Amniotic epithelial cell (primary cell): Measurements from ENCODE around the gene ATN1.

Experiments used
- DNase-seq: peaks from one replicate; pipeline ENCODE4 v3.0.0-alpha.2; 2010; ENCODE audit warnings: low read depth

ATN1 gene

GRCh38 chr12:6975297-6976032, 47.7 kb downstream of the ATN1 start:
- DNase-seq: no peak

- DNase-seq: no peak
These were observed 49.9 kb downstream of the ATN1 start for GRCh38 chr12:6977653-6978052.

- DNase-seq: no peak
These were observed 50.4 kb downstream of the ATN1 start for GRCh38 chr12:6978188-6978587.

- DNase-seq: no peak
These were observed 50.9 kb downstream of the ATN1 start for GRCh38 chr12:6978611-6979011.

- DNase-seq: no peak
These were observed 51.3 kb downstream of the ATN1 start for GRCh38 chr12:6979021-6979420.

- no peak for DNase-seq
These were observed 51.7 kb downstream of the ATN1 start for GRCh38 chr12:6979453-6979852.

- no peak for DNase-seq
These were observed 52.3 kb downstream of the ATN1 start for GRCh38 chr12:6980075-6980474.

- DNase-seq: no peak
These were observed 53.0 kb downstream of the ATN1 start for GRCh38 chr12:6980740-6981139.

- DNase-seq: no peak
These were observed 53.6 kb downstream of the ATN1 start for GRCh38 chr12:6981152-6982052.

GRCh38 chr12:6982532-6982931, 54.8 kb downstream of the ATN1 start:
- DNase-seq: no peak

GRCh38 chr12:6987956-6988553, 60.3 kb downstream of the ATN1 start:
- DNase-seq: no peak
